GM19372 (cell line): ENCODE data around the gene FZD1.
"Not testable (repeated sequence)": the region's sequence is repeated elsewhere in the genome, so short reads cannot be mapped to it uniquely, and the experiment has no call there.

Experiments used
- ATAC-seq: cut with Tn5 transposase; IDR thresholded peaks from one replicate; pipeline ENCODE4 v1.9.1; 2021; ENCODE audit warnings: mild to moderate bottlenecking, low read depth, moderate library complexity; ENCODE audit not compliant: unreplicated experiment

The FZD1 gene

DNA sequence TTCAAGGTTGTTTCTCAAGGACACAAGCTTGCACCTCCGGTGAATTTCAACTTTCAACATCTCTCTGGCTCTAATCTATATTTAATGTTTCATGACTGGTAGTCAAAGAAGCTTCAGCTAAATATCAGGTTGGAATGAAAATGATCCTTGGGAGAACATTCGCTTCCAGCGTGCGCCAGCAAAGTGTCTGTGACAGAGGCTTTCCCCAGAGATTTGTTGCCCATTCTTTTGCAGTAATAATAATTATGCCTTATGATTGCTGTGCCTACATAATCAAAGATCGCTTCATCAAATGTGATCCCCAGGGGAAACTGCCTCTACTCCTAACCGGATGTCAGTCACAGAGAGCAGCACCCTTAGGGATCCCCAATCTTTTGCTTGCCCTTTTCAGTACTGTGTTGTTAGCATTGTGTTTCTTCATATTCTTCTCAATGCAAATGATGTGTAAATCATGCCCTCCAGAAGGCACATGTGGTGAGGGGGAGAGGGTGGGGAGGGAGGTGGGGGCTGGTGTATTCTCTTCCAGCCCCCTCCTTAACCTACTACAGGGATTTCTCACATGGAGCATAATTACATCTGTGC is 30.5 kb downstream of the FZD1 start:
- no peak for ATAC-seq

DNA sequence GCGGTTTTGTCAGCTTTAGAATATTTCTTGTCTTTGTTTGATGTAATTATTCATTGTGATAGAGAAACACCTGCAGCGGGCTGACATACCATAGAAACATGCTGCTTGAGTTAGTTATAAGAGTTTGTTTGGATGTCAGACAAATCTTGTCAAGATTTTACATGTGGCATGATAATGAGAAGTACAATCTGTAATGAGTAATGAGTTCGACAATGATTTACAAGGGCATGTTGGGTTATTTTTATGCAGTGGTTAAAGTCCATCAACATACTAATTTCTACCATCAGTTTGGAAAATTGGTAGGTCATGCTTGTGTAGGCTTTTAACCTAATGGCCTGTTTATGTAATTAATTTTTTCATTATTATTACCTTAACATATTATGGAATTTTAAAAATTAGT is 31.3 kb downstream of the FZD1 start:
- no peak for ATAC-seq

DNA sequence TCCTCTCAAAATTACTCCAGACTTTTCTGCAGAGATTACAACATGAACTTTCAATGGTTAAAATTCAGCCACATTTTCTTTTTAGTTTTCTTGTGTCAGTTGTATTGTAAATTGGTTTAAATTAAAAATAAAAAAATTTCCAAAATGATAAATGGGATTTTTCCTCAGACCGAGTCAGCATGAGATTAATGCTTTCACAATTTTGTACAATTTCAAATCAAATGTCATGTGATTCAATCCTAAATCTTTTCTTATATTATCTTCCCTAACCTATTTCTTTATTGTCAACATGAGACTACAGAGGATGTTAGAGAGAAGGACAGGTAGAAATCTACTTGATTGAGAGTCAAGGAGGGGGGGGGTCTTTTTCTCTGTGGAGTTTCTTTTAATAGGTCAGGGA is 33.7 kb downstream of the FZD1 start:
- no peak for ATAC-seq

DNA sequence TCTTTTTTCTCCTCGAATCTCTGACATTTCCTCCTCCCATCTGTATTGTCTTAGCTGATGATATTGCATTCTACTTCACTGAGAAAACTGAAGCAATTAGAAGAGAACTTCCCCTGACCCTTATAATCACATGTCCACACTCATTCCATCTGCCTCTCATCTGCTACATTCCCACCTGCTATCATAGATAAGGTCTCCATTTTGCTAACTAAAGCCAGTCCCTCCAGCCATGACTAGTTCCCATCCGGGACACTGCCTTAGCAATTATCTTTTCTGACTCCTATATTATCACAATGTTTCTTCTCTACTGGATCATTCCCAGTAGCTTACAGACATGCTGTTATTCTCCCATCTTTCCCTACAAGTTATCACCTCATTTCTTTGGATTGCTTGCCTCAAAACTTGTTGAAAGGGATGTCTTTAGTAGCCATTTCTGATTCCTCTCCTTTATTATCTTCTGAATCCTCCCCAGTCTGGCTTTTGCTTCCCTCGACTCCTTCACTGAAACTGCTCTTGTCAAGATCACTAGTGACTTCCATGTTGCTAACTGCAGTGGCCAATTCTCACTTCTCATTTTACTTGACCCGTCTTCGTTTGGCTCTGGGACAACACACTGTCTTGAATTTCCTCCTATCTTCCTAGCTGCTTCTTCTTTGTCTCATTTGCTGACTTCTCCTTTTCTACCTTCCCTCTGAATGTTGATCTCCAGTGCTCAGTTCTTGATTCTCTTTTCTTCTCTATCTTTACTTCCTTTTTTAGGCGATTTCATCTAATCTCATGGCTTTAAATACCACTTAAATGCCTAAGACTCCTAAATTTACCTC is 35.9 kb downstream of the FZD1 start:
- ATAC-seq = no peak

DNA sequence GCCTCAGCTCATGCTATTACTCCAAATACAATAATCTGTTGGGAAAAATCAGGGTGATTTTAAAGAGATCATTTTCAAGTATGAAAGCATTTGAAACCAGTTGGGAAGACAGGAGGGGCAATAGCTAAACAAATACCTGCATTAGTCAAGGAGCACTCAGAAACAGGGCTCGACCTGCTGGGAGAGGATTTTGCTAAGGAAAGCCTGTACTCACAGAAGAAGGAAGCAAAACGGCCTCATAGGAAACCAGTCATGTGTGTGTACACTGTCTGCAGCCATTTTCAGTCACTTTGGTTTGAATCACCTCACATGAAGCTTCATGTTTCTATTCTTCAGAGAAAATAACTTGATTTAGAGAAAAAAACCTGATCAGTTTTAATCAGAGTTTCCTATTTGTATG is 38.6 kb downstream of the FZD1 start:
- no peak for ATAC-seq

DNA sequence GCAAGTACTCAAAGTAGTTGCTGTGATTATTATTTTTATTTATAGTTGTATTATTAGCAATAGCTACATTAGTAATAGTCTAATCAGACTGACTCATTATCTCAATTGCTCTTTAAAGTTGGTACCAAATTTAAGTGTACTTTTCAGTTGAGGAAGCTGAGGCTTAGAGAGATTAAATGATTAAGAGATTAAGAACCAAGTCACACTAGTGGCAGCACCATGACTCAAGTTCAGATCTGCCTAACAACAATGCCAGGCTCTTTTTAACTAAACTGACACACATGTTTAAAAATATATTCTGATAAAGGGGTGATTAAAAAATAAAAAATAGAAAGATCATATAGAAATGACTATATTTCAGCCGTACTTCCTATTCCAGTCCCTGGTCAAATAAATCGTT is 42.0 kb downstream of the FZD1 start:
- ATAC-seq = no peak

DNA sequence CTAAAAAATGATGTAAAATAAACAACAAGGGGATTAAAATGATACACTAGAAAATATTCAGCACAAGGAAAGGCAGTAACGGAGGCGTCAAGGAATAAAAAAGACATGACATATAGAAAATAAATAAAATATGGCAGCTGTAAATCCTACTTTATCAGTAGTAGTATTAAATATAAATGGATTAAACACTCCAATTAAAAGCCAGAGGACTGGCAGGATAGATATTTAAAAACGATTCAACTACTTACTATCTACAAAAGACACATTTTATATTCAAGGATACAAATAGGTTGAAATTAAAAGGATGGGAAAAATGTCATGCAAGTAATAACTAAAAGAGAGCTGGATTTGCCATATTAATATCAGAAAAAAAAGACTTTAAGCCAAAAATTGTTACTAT is 43.2 kb downstream of the FZD1 start:
- no peak for ATAC-seq

DNA sequence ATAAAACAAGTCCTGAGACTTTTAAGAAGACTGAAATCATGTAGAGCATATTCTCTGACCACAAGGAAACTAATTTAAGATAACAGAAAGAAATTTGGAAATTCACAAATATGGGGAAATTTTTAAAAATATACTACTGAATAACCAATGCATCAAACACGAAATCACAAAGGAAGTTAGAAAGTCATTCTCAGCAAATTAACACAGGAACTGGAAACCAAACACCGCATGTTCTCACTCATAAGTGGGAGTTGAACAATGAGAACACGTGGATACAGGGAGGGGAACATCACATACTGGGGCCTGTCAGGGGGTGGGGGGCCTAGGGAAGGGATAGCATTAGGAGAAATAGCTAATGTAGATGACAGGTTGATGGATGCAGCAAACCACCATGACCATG is 44.0 kb downstream of the FZD1 start:
- ATAC-seq = not testable (repeated sequence)

DNA sequence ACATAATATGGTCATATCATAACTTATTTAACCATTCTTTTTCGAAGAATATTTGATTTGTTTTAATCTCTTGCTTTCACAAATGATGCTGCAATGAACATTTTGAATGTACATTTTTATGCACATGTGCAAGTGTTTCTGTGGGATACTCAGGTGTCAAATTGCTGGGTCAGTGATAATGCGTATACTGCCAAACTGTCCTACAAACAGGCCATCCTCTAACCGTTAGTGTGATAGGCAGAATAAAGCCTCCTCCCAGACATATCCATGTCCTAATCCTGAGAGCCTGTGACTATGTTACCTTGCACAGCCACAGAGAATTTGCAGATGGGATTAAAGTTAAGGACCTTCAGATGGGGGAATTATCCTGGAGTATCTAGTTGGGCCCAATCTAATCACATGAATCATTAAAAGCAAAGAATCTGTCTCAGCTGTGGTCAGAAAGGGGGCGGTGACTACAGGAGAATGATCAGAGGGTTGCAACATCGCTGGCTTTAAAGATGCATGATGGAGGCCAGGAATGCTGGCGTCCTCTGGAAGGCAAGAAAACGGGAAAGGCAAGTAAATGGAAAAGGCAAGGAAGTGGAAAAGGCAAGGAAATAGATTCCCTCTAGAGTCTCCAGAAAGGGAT is 46.7 kb downstream of the FZD1 start:
- ATAC-seq = no peak

DNA sequence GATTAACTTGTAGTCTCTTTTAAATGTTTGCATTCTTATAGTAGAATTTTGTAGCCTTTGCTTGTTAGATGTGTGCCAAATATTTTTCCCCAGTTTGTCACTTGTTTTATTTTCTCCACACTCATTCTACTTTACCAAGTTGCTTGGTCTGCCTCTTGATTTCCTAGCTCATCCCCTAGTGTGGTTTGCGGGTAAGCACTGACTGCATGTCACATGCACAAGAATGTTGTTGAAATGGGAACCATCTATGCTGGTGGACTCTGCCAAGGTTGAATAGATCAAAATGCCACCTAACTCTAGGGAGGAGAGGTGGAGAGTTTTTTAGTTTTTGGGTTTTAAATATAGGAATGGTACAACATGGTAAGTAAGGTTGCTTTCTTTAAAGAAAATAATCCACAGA is 47.6 kb downstream of the FZD1 start:
- ATAC-seq = no peak

DNA sequence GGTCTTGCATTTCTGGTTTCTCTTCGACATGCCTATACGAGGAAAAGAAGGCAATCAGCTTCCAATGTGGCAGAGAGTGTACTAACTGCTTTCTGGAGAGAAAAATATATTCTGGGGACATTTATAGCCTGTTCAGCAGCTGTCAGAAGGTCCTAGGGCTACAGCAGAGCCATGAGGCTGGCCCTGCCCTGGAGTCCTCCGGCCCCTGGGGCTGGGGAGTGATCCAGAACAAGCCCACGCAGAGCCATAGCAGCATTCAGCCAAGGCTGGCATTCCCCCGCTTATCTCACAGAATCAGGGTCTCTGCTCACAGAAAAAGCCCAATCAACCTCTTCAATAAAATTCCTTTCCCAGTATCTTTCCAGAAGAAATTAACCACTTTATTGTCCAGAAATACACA is 48.9 kb downstream of the FZD1 start:
- ATAC-seq = no peak

DNA sequence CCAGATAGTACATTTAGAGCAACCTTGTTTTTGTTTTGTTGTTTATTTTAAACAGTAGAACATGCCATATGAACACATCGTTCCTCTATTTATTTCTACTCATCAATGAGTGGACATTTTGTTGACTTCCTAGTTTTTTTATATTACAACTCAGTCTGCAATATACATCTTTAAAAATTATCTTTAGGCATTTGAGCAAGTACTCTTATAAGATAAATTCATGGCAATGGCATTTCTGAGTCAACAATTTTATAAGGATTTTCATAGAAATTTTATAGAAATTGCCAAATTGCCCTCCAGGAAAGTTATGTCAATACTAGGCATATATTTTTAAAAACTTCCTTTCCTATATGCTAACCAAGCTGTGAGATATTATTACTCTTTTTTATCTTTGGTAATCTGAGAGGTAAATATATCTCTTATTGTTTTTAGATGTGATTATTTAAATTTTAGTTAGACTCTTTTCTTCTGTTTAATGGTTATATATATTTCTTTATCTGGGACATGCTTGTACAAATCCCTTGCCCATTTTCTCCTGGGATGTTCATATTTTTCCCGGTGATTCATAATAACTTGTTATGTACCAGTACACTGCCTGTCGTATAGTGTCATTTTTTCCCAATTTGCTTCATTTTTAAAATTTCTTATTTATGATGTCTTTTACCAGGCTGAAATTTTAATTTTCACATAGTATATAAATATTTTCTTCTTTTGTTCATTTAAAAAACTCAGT is 50.5 kb downstream of the FZD1 start:
- ATAC-seq = no peak

DNA sequence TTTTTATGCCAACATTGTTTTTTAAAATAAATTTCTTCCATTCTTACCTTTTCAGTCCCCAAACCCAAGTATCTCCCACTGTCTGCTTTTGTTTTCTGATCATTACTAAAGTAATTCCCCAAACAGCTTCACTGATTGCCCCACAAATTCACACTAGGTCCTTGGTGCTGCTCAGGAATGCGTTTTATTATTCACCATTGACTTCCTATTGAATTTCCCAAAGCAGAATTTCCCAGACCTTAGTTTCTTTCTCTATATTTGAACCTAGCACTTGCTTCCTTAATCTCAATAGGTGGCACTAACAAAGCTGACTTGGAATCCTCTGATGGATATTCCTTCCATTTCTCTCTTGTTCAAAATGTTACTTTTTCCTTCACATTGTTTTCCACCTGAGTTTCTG is 52.2 kb downstream of the FZD1 start:
- ATAC-seq = no peak

DNA sequence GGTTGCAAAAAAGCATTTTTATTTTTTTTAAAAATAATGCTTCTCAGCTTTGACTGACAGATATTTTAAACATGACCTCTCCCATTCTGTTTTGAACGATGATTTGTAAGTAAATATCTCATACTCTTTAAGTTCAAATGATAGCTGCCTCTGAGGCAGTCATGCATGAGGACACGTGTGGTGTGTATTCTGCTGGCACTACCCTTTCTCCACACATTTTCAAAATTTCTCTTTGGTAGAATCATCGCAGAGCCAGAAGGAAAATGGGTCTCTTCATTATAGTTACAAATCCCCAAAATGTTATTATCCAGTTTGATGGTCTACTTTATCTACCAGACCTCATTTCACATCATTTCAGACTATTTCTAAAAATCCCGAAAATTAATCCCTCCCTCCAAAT is 55.1 kb downstream of the FZD1 start:
- no peak for ATAC-seq

DNA sequence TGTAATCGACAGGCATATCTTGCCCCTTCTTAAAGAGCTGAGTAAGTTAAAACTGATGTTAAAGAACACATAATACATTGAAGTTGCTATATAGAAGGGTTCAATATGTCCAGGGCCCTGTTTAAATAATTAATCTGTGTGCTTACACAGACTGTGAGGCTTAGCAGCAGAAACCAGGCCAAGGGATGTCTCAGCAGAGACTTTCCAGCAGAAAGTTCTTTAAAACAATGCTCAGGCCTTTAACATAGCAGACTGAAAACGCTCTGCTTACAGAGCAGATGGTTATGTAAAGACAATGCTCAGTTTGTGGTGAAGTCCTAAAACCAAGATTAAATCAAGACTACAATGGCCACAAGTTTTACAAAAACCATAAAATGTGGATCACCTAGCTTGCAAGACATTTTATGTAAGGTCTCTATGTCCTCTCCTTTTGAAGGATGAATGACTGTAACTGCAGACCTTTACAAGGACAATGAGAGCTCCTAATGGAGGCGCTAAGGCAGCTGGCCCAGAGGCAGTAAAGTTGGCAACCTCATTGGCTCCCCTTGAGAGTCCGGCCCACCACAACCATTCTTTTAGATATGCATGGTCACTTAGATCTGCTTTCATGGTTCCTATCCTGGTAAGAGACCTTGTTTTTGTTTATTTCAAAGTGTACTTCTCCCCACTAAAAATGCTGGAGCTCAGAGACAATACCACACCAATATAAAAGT is 56.3 kb downstream of the FZD1 start:
- no peak for ATAC-seq
